ENCODE measurements around the gene METTL26. TPM values are rescaled to one million over a fixed set of nuclear protein-coding genes. Genes with fewer than 3 reads are reported as not detected.

The METTL26 gene
- total and polyA plus RNA-seq, 10 of the 15 experiments (the other 5 are each of a cell fraction or from before 2014, with no cell fraction given) = 5.4 to 163 (median 79.3) TPM

GRCh38 chr16:589658-590187 is 46.4 kb downstream of the METTL26 start, which contains the start of gene RAB40C (continued):
- TF ChIP-seq ATF2 (IDR thresholded peaks at IDR 0.05; ENCODE audit: low read length) (no peak), LARP7 (IDR thresholded peaks at IDR 0.05) (no peak), PKNOX1 (IDR thresholded peaks at IDR 0.05) (peak; percentile 100), KAT2A (conservative IDR thresholded peaks at IDR 0.05; ENCODE audit: control insufficient read depth, low read depth, low read length) (no peak), CHD2 (IDR thresholded peaks at IDR 0.05; ENCODE audit: borderline replicate concordance, low read depth, low read length) (peak; percentile 97), SMAD1 (IDR thresholded peaks at IDR 0.05; ENCODE audit: low read depth, partially characterized antibody) (no peak), POU2F2 (IDR thresholded peaks at IDR 0.05; ENCODE audit: borderline replicate concordance, low read depth, low read length) (0 out of 3 replicates have a peak, but pooled peaks have one; percentile 35), SREBF1 (IDR thresholded peaks at IDR 0.05; ENCODE audit: low read length) (peak; percentile 55; the same call in 1 of the 2 replicates), SKIL (IDR thresholded peaks at IDR 0.05; ENCODE audit: low read depth, poor library complexity, severe bottlenecking) (no peak), ZBTB11 (CRISPR knock-in tag; IDR thresholded peaks at IDR 0.05) (no peak), BMI1 (IDR thresholded peaks at IDR 0.05; ENCODE audit: borderline replicate concordance) (no peak), MTA2 (IDR thresholded peaks at IDR 0.05; ENCODE audit: low read depth) (no peak), POLR2A (IDR thresholded peaks at IDR 0.05; ENCODE audit: low read depth, low read length) (no peak; the same call in 1 of the 2 replicates), MEF2A (IDR thresholded peaks at IDR 0.05; ENCODE audit: insufficient read depth, low read depth, low read length) (no peak), TBL1XR1 (IDR thresholded peaks at IDR 0.05; ENCODE audit: low read depth, low read length) (no peak), BHLHE40 (IDR thresholded peaks at IDR 0.05; ENCODE audit: borderline replicate concordance in 1 of 2, low read depth in 2 of 2, low read length in 1 of 2) (peak; percentile 28 to 31; a peak in 1 of 4 replicates), YY1 (IDR thresholded peaks at IDR 0.05; ENCODE audit: low read depth, low read length) (0 out of 2 replicates have a peak, but pooled peaks have one; percentile 31)

Data from GM12878 (cell line).